SK-N-SH treated with all-trans-retinoic acid at 6 μM for 48 hours (cell line): ENCODE measurements around the gene PEG3.

Source experiments
- ARNTL ChIP-seq: fragments of 450-650 bp; formaldehyde crosslinking; IDR thresholded peaks from 2 replicates; pipeline ENCODE4 v1.5.0; 2020; ENCODE audit warnings: low read depth, mild to moderate bottlenecking, moderate library complexity, borderline replicate concordance
- CREB5 ChIP-seq: fragments of 250-450 bp; sonication (Bioruptor Pico); IDR thresholded peaks from 2 replicates; pipeline ENCODE4 v1.5.1; 2020; ENCODE audit warnings: low read depth, mild to moderate bottlenecking, moderate library complexity
- ESRRG ChIP-seq: fragments of 250-450 bp; sonication (Bioruptor Pico); IDR thresholded peaks from 2 replicates; pipeline ENCODE4 v1.6.1; 2021; ENCODE audit warnings: mild to moderate bottlenecking
- GLIS3 ChIP-seq: fragments of 250-450 bp; sonication (Bioruptor Pico); IDR thresholded peaks from 2 replicates; pipeline ENCODE4 v1.5.0; 2020; ENCODE audit warnings: mild to moderate bottlenecking, moderate library complexity
- OSR1 ChIP-seq: fragments of 250-450 bp; sonication (Bioruptor Pico); IDR thresholded peaks from 2 replicates; pipeline ENCODE4 v1.8.0; 2022; ENCODE audit warnings: moderate library complexity, mild to moderate bottlenecking, inconsistent platforms
- PATZ1 ChIP-seq: fragments of 250-450 bp; sonication (Bioruptor Pico); IDR thresholded peaks from 2 replicates; pipeline ENCODE4 v1.8.0; 2020; ENCODE audit warnings: mild to moderate bottlenecking, moderate library complexity, borderline replicate concordance
- RARB ChIP-seq: fragments of 250-450 bp; sonication (Bioruptor Pico); IDR thresholded peaks from 2 replicates; pipeline ENCODE4 v1.8.0; 2021; ENCODE audit warnings: mild to moderate bottlenecking, moderate library complexity
- TOX ChIP-seq: fragments of 250-450 bp; sonication (Bioruptor Pico); IDR thresholded peaks from 2 replicates; pipeline ENCODE4 v1.8.0; 2021; ENCODE audit warnings: mild to moderate bottlenecking, moderate library complexity, borderline replicate concordance
- ZC3H10 ChIP-seq: fragments of 250-450 bp; sonication (Bioruptor Pico); IDR thresholded peaks from 2 replicates; pipeline ENCODE4 v1.5.1; 2021; ENCODE audit warnings: mild to moderate bottlenecking, moderate library complexity
- ZFP3 ChIP-seq: fragments of 250-450 bp; sonication (Bioruptor Pico); IDR thresholded peaks from 2 replicates; pipeline ENCODE4 v1.5.0; 2020; ENCODE audit warnings: mild to moderate bottlenecking, moderate library complexity
- ZFP30 ChIP-seq: fragments of 450-650 bp; formaldehyde crosslinking; IDR thresholded peaks from 2 replicates; pipeline ENCODE4 v1.5.0; 2022; ENCODE audit warnings: mild to moderate bottlenecking, moderate library complexity
- ZNF565 ChIP-seq: fragments of 450-650 bp; formaldehyde crosslinking; conservative IDR thresholded peaks from 2 replicates; pipeline ENCODE4 v1.5.0; 2020; ENCODE audit warnings: low read depth, mild to moderate bottlenecking, moderate library complexity

- TF ChIP-seq ZFP30 (CRISPR knock-in tag): no peak
- TF ChIP-seq ZC3H10: no peak
- TF ChIP-seq PATZ1: no peak
- no peak for TF ChIP-seq RARB (CRISPR knock-in tag)
- no peak for TF ChIP-seq CREB5 (CRISPR knock-in tag)
- TF ChIP-seq OSR1 (CRISPR knock-in tag): no peak
- TF ChIP-seq TOX (CRISPR knock-in tag): no peak
- no peak for TF ChIP-seq ARNTL (CRISPR knock-in tag)
- TF ChIP-seq ESRRG (CRISPR knock-in tag): no peak
- TF ChIP-seq ZNF565 (CRISPR knock-in tag): no peak
- no peak for TF ChIP-seq ZFP3 (CRISPR knock-in tag)
- no peak for TF ChIP-seq GLIS3 (CRISPR knock-in tag)
Observed at GRCh38 chr19:56837004-56837403, 3.5 kb downstream of the PEG3 start.
